HG03575 (cell line): ENCODE results near the gene APOE.
"Not testable (repeated sequence)": the region's sequence is repeated elsewhere in the genome, so short reads cannot be mapped to it uniquely, and the experiment has no call there.

Experiments
- ATAC-seq: cut with Tn5 transposase; IDR thresholded peaks from one replicate; pipeline ENCODE4 v1.9.1; 2021; ENCODE audit not compliant: unreplicated experiment, insufficient number of reproducible peaks, low FRiP score; ENCODE audit errors: extremely low read depth

Gene APOE

DNA sequence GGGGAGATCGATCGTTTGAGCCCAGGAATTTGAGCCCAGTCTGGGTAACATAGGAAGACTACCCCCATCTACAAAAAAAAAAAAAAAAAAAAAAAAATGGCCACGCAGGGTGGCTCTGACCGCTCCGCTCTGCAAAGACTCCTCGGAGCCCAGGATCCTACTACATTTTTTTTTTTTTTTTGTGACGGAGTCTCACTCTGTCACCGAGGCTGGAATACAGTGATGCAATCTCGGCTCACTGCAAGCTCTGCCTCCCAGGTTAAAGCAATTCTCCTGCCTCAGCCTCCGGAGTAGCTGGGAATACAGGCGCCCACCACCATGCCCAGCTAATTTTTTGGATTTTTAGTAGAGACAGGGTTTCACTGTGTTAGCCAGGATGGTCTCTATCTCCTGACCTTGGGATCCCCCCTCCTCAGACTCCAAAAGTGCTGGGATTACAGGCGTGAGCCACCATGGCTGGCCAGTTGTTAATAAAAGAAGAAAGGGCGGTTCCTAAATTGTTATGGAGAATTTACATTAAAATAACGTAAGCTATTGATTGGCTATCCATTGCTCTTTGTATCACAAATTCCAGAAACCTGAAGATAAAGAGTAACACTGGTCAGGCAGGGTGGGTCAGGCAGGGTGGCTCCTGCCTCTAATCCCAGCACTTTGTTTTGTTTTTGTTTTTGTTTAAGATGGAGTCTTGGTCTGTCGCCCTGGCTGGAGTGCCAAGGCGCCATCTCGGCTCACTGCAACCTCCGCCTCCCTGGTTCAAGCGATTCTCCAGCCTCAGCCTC is 22.8 kb upstream of the APOE start:
- not testable (repeated sequence) for ATAC-seq

DNA sequence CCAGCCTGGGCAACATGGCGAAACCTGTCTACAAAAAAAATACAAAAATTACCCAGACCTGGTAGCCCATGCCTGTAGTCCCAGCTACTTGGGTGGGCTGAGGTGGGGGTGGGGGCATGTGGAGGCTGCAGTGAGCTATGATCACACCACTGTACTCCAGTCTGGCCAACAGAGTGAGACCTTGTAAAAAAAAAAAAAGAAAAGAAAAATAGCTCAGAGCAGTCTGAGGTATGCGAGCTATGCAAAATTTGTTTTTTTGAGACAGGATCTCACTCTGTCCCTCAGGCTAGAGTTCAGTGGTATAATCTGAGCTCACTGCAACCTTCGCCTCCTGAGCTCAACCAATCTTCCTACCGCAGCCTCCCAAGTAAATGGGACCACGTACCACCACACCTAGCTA is 21.7 kb upstream of the APOE start:
- no peak for ATAC-seq

DNA sequence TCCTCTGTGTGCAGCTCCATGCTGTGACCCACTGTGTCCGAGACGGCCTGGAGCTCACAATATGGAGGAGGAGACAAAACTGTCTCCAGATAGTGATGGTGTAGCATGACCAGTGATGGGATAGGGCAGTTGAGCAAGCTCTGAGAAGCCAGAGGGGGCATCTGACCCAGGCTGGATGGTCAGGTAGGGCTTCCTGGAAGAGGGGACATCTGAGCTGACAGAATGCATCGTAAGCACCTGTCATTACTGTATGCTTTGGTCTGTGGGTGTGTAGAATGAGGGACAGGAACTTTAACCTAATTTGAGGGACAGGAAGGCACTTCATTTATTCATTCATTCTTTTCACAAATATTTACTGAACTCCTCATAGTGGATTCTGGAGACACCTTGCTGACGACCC is 21.0 kb upstream of the APOE start:
- no peak for ATAC-seq

DNA sequence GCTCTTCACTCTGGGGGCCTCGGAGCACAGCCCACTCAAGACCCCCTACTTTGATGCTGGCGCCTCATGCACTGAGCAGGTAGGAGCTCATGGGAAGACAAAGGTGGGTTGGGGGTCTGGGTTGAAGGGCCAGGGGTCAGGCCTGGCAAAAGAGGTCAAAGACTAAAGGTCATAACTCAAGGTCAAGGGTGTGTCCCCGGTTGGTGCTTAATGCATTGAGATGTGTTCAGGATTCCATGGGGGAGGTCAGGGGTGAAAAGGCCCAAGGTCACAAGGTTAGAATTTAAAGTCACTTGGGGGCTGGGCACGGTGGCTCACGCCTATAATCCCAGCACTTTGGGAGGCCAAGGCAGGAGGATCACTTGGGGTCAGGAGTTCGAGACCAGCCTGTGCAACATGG is 19.5 kb upstream of the APOE start:
- no peak for ATAC-seq

DNA sequence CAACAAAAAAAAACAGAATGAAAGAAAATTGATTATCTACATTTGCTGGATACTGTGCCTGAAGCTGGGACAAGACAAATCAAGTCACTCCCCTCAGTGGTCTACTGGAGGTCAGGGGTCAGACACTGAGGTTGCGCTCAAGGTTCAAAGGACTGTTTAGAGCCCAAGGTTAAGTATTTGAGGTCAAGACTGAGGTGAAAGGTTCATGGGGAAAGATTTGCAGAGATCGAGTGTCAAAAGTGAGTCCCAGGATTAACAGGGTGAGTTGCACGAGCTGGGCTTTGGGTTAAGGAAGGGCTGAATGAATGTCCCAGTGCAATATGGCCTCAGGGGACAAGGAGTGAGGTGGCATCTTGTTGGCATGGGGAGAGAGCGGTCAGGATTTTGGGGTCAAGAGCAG is 17.9 kb upstream of the APOE start:
- ATAC-seq: no peak

DNA sequence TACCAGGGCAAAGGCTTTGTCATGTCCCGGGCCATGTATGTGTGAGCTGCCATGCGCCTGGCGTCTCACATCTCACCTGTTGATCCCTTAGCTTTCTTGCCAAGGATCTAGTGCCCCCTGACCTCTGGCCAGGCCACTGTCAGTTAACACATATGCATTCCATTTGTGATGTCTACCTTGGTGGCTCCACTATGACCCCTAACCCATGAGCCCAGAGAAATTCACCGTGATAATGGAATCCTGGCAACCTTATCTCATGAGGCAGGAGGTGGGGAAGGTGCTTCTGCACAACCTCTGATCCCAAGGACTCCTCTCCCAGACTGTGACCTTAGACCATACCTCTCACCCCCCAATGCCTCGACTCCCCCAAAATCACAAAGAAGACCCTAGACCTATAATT is 17.3 kb upstream of the APOE start:
- ATAC-seq: not testable (repeated sequence)

DNA sequence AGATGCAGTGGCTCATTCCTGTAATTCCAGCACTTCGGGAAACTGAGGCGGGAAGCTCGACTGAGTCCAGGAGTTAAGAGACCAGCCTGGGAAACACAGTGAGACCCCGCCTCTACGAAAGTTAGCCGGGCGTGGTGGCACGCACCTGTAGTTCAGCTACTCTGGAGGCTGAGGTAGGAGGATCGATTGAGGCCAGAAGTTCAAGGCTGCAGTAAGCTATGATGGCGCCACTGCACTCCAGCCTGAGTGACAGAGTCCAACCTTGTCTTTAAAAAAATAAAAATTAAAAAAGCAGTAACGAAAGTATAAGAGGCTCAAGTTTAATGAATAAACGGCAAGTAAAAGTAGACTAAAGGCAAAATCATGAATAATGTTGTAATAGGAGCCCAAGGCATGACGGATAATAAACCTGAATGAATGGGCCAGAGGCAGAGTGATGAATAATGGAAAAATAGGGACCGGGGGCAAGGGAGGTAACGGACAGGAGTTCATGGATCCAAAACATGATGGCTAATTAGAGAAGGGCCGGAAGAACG is 15.7 kb upstream of the APOE start:
- ATAC-seq: no peak

DNA sequence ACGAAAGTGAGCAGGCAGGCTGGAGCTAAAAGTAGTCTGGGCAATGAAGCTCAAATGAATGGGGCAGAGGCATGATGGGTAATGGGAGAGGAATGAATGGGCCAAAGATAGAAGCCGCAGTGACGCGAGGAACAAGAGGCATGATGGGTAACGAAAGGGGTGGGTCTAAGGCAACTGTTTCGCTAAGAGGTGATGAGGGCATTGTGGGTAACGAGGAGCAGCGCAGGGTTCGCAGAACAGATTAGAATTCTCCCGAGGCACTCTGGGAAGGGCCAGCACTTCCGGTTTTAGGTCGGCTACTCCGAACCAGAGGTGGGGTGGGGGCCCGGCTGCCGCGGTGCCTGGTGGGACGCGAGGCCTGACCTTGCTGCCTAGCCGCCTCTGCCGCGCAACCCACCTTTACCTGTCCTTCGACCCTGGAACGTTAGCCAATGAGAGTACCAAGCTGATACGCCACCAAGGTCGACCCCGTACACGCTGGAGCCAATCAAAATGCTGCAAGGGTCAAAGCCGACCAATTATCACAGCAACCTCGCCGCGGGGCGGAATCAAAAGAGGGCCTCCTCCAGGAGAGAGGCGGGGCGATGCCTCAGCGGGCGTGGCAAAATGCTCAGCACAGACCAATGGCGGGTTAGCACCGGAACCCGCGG is 15.1 kb upstream of the APOE start:
- ATAC-seq: peak; percentile 60

DNA sequence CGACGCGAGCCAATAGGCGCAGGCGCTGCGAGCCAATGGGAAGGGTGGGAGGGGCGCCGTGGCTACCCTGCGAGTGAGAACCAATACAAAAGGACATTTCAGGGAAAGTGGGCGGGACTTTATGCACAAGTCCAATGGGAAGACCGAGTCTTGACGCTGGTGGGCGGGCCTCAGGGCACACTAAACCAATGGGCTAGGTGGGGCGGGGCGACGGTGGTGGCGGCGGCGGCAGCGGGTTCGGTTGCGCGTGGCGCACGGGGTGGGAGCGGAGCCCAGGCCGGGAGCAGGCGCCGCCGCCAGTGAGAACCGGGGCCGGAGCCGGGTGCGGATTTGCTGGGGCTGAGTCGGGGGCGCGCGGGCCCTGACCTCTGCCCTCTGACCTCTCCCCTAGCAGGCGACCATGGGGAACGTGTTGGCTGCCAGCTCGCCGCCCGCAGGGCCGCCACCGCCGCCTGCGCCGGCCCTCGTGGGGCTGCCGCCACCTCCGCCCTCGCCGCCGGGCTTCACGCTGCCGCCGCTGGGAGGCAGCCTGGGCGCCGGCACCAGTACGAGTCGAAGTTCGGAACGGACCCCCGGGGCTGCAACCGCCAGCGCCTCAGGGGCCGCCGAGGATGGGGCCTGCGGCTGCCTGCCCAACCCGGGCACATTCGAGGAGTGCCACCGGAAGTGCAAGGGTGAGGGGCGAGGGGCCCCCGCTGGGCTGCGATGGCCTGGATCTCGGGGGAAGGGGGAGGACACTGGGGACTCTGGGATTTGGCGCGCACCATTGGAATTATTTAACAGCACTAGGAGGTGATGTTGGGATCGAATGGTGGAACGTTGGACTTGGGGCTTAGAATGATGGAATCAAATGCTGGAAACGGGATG is 14.3 kb upstream of the APOE start, which contains the start of gene TOMM40:
TSS of gene TOMM40 (plus strand) at position 239 of the 867 bp plus-strand sequence. CDS start at position 401, 162 bp downstream.
- no peak for ATAC-seq

DNA sequence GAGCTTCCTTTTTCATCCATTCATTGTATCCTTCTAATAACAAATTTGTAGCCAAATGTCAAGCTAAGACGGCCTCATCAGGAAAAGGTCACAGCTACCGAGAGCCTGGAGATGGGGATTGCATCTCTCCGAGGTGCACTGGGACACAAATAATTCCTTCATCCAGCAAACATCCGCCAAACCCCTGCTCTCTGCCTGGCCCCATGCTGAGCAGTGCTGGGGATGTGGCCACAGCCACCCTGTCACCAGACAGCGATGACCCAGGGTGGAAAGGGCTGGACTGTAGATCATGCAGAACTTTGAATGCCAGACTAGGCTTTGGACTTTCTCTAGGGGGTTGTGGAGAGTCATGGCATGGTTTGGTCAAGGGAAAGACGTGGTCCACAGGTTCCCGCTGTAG is 12.7 kb upstream of the APOE start:
- ATAC-seq: no peak

DNA sequence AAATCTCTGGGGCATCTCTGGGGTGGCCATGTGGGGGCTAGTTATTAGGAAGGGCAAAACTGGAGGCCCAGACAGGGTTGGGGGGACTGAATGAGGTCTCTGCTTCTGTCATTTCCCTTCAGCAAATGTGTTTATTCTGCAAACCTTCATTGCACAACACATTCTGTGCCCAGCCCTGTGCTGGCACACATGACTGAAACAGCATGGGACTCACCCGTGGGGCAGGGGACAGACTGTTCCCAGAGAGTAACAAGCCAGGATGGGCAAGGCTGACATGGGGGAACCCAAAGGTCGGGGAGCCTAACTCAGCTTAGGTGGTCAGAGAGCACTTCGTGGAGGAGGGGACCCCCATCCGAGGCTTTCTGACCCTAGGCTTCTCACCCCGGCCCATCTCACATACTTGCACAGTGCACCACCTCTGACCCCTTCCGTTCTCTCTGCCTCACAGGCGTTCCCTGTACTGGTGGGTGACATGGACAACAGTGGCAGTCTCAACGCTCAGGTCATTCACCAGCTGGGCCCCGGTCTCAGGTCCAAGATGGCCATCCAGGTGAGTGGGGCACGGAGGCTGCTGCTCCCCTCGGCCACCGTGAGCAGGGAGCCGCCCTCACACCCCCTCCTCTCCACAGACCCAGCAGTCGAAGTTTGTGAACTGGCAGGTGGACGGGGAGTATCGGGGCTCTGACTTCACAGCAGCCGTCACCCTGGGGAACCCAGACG is 12.1 kb upstream of the APOE start:
- no peak for ATAC-seq

DNA sequence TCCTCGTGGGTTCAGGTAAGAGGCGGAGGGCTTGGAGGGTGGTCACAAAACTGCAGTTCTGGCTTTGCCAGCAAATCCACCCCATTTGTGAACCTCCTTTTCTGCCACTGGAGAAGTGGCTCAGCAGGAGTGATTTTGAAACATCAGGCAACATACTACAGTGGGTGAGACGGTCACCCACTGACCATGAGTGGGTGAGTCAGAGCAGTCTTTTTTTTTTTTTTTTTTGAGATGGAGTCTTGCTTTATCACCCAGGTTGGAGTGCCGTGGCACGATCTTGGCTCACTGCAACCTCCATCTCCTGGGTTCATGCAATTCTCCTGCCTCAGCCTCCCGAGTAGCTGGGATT is 11.6 kb upstream of the APOE start:
- ATAC-seq: no peak

DNA sequence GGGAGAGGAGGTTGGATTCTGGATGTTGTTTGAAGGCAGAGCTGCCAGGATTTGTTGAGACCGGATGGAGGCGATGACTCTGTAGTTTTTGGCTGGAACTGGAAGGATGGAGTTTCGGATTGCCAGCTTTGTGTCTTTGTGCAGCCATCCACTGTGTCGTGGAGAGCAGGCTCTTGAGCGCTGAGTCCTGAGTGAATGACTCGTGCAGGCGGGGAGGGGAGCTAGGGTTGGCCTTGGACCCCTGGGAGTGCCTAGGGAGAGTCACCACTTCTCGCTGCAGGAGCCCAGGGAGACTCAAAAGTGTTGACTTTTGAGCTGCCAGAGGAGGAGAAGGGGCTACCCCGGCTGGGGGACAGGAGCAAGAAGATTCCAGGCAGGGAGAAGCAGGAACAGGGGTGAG is 10.7 kb upstream of the APOE start:
- no peak for ATAC-seq

DNA sequence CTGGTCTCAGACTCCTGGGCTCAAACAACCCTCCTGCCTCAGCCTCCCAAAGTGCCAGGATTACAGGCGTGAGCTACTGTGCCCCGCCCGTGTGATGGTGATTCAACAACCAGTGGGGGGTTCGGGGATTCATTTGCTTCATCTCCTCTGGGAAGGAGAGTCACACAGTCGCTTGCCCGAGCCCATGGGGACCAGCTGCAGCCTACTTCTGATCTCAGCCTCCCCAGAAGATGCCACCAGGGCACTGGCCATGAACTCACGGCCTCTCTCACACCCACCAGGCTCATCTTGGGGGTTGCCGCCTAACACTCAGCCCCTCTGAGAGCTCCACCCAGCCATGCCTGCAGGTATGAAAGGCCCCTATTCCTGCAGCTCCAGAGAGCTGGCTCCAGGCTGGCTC is 7.8 kb upstream of the APOE start:
- ATAC-seq: no peak

DNA sequence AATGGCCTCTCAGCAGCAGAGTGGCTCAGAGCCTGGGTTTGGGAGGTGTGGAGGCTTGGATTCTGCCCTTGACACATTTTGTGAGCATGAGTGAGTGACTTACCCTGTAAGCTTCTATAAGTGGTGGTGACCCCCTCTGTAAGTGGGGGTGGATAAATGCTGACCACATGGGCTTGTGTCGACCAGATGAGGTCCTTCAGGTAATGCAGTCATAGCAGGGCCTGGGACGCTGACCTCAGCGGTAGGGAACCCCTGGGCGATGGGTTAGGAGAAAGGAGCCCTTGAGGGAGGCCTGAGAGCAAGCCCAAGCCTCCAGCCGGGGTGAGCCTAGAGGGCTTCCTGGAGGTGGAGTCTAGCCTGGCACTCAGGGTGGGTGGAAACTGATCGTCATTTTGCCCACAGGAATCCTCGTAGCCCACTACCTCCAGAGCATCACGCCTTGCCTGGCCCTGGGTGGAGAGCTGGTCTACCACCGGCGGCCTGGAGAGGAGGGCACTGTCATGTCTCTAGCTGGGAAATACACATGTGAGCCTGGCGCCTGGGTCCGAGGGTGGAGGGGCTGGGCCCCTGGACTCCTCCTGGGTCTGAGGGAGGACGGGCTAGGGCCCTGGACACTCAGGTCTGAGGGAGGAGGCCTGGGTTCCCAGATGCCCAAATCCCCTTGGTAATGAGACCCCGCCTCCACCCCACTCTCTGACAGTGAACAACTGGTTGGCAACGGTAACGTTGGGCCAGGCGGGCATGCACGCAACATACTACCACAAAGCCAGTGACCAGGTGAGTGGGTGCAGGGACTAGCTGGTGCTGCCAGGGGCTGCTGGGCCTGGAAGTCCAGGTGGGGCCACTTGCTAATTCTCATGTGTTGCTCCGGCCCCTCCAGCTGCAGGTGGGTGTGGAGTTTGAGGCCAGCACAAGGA is 5.0 kb upstream of the APOE start:
- ATAC-seq: no peak

DNA sequence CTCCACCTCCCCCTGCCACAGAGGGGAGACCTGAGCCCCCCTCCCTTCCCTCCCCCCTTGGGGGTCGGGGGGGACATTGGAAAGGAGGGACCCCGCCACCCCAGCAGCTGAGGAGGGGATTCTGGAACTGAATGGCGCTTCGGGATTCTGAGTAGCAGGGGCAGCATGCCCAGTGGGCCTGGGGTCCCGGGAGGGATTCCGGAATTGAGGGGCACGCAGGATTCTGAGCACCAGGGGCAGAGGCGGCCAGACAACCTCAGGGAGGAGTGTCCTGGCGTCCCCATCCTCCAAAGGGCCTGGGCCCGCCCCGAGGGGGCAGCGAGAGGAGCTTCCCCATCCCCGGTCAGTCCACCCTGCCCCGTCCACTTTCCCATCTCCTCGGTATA is 2.4 kb upstream of the APOE start:
- ATAC-seq: no peak

DNA sequence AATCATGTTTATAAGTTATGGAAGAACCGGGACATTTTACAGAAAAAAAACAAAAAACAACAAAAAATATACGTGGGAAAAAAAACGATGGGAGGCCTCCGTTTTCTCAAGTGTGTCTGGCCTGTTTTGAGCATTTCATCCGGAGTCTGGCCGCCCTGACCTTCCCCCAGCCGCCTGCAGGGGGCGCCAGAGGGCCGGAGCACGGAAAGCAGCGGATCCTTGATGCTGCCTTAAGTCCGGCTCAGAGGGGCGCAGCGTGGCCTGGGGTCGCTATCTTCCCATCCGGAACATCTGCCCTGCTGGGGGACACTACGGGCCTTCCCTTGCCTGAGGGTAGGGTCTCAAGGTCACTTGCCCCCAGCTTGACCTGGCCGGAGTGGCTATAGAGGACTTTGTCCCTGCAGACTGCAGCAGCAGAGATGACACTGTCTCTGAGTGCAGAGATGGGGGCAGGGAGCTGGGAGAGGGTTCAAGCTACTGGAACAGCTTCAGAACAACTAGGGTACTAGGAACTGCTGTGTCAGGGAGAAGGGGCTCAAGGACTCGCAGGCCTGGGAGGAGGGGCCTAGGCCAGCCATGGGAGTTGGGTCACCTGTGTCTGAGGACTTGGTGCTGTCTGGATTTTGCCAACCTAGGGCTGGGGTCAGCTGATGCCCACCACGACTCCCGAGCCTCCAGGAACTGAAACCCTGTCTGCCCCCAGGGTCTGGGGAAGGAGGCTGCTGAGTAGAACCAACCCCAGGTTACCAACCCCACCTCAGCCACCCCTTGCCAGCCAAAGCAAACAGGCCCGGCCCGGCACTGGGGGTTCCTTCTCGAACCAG is 1.8 kb upstream of the APOE start:
- ATAC-seq: no peak
